HL-60/S4 (cell line): ENCODE results near the gene PLAAT2.
"Not testable (repeated sequence)": the region's sequence is repeated elsewhere in the genome, so short reads cannot be mapped to it uniquely, and the experiment has no call there.

Source experiments
- in situ Hi-C: fragments of 300-500 bp; cut with MboI; formaldehyde crosslinking; loops from 2 replicates; pipeline ENCODE4 v1.14.3; 2022; ENCODE audit warnings: low sequenced_read_pairs

Gene PLAAT2

GRCh38 chr11:63581224-63581623 lies 18.0 kb upstream of the PLAAT2 start:
- in situ Hi-C loops, result not testable (repeated sequence)

GRCh38 chr11:63578882-63579281 lies 15.7 kb upstream of the PLAAT2 start:
- in situ Hi-C loops, result not testable (repeated sequence)

GRCh38 chr11:63574856-63575602 lies 11.8 kb upstream of the PLAAT2 start:
- in situ Hi-C loops, result no loop called here

GRCh38 chr11:63573881-63574855 lies 11.0 kb upstream of the PLAAT2 start:
- in situ Hi-C loops, result no loop called here

GRCh38 chr11:63572026-63572688 lies 9.0 kb upstream of the PLAAT2 start:
- in situ Hi-C loops, result no loop called here

- in situ Hi-C loops, result no loop called here
Observed at GRCh38 chr11:63569570-63569969, 6.4 kb upstream of the PLAAT2 start.

GRCh38 chr11:63567044-63567840 lies 4.1 kb upstream of the PLAAT2 start:
- in situ Hi-C loops, result no loop called here

- in situ Hi-C loops, result no loop called here
Observed at GRCh38 chr11:63564784-63565350, 1.7 kb upstream of the PLAAT2 start.

- in situ Hi-C loops, result no loop called here
Observed at GRCh38 chr11:63564056-63564774, 1.0 kb upstream of the PLAAT2 start.

- in situ Hi-C loops, result no loop called here
Observed at GRCh38 chr11:63560506-63561180, 2.5 kb downstream of the PLAAT2 start.

GRCh38 chr11:63558459-63559157 lies 4.6 kb downstream of the PLAAT2 start:
- in situ Hi-C loops, result no loop called here

- in situ Hi-C loops, result no loop called here
Observed at GRCh38 chr11:63557570-63557969, 5.6 kb downstream of the PLAAT2 start.

GRCh38 chr11:63556404-63557013 lies 6.7 kb downstream of the PLAAT2 start:
- in situ Hi-C loops, result no loop called here

- in situ Hi-C loops, result no loop called here
Observed at GRCh38 chr11:63554877-63555223, 8.3 kb downstream of the PLAAT2 start.

- in situ Hi-C loops, result no loop called here
Observed at GRCh38 chr11:63553759-63554158, 9.4 kb downstream of the PLAAT2 start.

GRCh38 chr11:63552921-63553320 lies 10.3 kb downstream of the PLAAT2 start:
- in situ Hi-C loops, result no loop called here

- in situ Hi-C loops, result no loop called here
Observed at GRCh38 chr11:63551889-63552266, 11.3 kb downstream of the PLAAT2 start.
